ENCODE measurements around the gene GPC1.

DNA sequence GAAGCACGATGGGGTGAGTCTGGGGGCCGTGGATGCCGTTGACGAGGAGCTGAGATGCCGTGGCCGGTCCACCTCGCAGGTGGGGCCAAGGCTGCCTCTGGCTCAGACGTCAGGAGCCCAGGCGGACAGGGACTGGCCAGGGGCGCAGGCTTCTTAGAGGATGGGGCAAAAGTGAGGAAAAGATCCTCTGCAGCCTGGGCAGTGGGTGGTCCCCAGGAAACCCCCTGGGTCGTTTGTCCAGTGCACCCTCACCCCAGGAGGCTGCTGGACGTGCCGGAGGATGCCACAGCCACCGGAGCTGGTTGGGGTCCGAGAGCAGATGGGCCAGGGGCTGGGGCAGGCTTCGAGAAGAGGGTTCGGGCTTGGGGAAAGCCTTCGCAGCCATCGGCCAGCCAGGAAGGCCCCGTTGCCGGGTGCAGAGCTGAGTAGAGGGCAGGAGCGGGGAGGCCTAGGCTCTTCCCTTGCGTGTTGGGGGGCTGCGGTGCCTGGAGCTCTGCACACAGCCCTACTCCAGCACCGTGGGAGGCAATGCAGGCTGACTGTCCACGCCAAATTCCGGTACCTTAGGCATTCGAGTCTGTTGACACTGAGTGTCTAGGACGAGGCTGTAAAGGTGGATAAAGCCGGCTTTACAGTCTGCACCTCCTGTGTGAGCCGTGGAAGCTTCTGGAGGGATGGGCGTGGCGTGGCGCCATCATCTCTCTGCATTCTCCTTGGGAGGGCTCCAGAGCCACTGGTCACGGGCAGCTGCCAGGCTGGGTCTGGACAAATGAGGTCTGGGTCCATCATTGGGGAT, 18.8 kb downstream of the GPC1 start:
- TF ChIP-seq, protein P1, sequence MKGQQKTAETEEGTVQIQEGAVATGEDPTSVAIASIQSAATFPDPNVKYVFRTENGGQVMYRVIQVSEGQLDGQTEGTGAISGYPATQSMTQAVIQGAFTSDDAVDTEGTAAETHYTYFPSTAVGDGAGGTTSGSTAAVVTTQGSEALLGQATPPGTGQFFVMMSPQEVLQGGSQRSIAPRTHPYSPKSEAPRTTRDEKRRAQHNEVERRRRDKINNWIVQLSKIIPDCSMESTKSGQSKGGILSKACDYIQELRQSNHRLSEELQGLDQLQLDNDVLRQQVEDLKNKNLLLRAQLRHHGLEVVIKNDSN (IDR thresholded peaks at IDR 0.05; ENCODE audit: borderline replicate concordance, extremely low read length, insufficient read depth, low read depth, low read length) = no peak
- no peak for TF ChIP-seq SRF (IDR thresholded peaks at IDR 0.05; ENCODE audit: low read depth in 2 of 2, low read length in 2 of 2)
- TF ChIP-seq, protein P2, sequence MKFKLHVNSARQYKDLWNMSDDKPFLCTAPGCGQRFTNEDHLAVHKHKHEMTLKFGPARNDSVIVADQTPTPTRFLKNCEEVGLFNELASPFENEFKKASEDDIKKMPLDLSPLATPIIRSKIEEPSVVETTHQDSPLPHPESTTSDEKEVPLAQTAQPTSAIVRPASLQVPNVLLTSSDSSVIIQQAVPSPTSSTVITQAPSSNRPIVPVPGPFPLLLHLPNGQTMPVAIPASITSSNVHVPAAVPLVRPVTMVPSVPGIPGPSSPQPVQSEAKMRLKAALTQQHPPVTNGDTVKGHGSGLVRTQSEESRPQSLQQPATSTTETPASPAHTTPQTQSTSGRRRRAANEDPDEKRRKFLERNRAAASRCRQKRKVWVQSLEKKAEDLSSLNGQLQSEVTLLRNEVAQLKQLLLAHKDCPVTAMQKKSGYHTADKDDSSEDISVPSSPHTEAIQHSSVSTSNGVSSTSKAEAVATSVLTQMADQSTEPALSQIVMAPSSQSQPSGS (IDR thresholded peaks at IDR 0.05; ENCODE audit: low read length) = no peak
